ENCODE measurements around the gene P3H2. TPM values are rescaled to one million over a fixed set of nuclear protein-coding genes. Genes with fewer than 3 reads are reported as not detected.

P3H2 gene
- total RNA-seq, 1 experiment from 2014 or later: 20.9 TPM

- CTCF ChIA-PET: no interaction called here
- Histone ChIP-seq H3K79me2 (ENCODE audit: low read depth) (no peaks in the 10 kb centered on the region), H3K9me2 (ENCODE audit: insufficient read depth) (no peaks in the 10 kb centered on the region), H2AFZ (peak overlapping the region; percentile 5; the same call in 1 of the 2 replicates), H3K4me1 (replicated peaks; ENCODE audit: insufficient read depth) (peaks cover 16% of the 10 kb centered on the region), H3K4me2 (peak overlapping the region; percentile 19; the same call in 1 of the 2 replicates), H3K4me3 (no peak overlapping the region), H3K27me3 (ENCODE audit: insufficient read depth, low read depth) (no peaks in the 10 kb centered on the region), H3K27ac (peak overlapping the region; percentile 34), H3K36me3 (ENCODE audit: low read depth) (no peaks in the 10 kb centered on the region), H4K20me1 (ENCODE audit: insufficient read depth) (no peaks in the 10 kb centered on the region), H3K9me3 (ENCODE audit: insufficient read depth, low read depth) (peaks cover 9% of the 10 kb centered on the region; the same call in 1 of the 2 replicates), H3F3A (ENCODE audit: insufficient read depth, low read depth) (peaks cover 13% of the 10 kb centered on the region)
- peak; percentile 70 to 93 for DNase-seq
- POLR2A ChIA-PET (ENCODE audit: unreplicated experiment): interaction anchor here (0.5 to 0.7 kb wide), 5 partner anchors 26 to 1515 kb away, joined by 3 to 7 read pairs (median 3); no protein-coding TSS in a partner anchor
- BruUV-seq (replicated peaks): no TSS peak
- TF ChIP-seq EZH2 (IDR thresholded peaks at IDR 0.05; ENCODE audit: low read depth) (no peak), CTCF (conservative IDR thresholded peaks at IDR 0.05) (no peak)
- intact Hi-C loops (cut with micrococcal nuclease; ENCODE audit: unreplicated experiment): no loop called here
These were observed 117.0 kb downstream of the P3H2 start for GRCh38 chr3:190003681-190004123.

- no peak for DNase-seq
- Histone ChIP-seq H3K9me3 (ENCODE audit: insufficient read depth, low read depth) (peaks cover 9% of the 10 kb centered on the region; the same call in 1 of the 2 replicates), H3F3A (ENCODE audit: insufficient read depth, low read depth) (peaks cover 13% of the 10 kb centered on the region), H3K9me2 (ENCODE audit: insufficient read depth) (no peaks in the 10 kb centered on the region), H3K4me1 (replicated peaks; ENCODE audit: insufficient read depth) (peaks cover 16% of the 10 kb centered on the region), H2AFZ (no peak overlapping the region), H3K4me3 (no peak overlapping the region), H4K20me1 (ENCODE audit: insufficient read depth) (no peaks in the 10 kb centered on the region), H3K27me3 (ENCODE audit: insufficient read depth, low read depth) (no peaks in the 10 kb centered on the region), H3K79me2 (ENCODE audit: low read depth) (no peaks in the 10 kb centered on the region), H3K4me2 (peak overlapping the region; percentile 19; the same call in 1 of the 2 replicates), H3K27ac (peak overlapping the region; percentile 34; the same call in 1 of the 2 replicates), H3K36me3 (ENCODE audit: low read depth) (no peaks in the 10 kb centered on the region)
- ChIA-PET CTCF (interaction anchor here (0.7 kb wide), 1 partner anchor 53 kb away, joined by 8 read pairs; no protein-coding TSS in a partner anchor), POLR2A (ENCODE audit: unreplicated experiment) (interaction anchor here (0.6 kb wide), 1 partner anchor 92 kb away, joined by 3 read pairs; no protein-coding TSS in a partner anchor)
- intact Hi-C loops (cut with micrococcal nuclease; ENCODE audit: unreplicated experiment): no loop called here
- TF ChIP-seq EZH2 (IDR thresholded peaks at IDR 0.05; ENCODE audit: low read depth) (no peak), CTCF (conservative IDR thresholded peaks at IDR 0.05) (no peak)
- BruUV-seq (replicated peaks): no TSS peak
These were observed 117.6 kb downstream of the P3H2 start for GRCh38 chr3:190003068-190003467.

- ChIA-PET POLR2A (ENCODE audit: unreplicated experiment) (no interaction called here), CTCF (no interaction called here)
- Histone ChIP-seq H4K20me1 (ENCODE audit: insufficient read depth) (no peaks in the 10 kb centered on the region), H3K9me2 (ENCODE audit: insufficient read depth) (no peaks in the 10 kb centered on the region), H3K27ac (no peak overlapping the region), H3K36me3 (ENCODE audit: low read depth) (no peaks in the 10 kb centered on the region), H3F3A (ENCODE audit: insufficient read depth, low read depth) (peaks cover 13% of the 10 kb centered on the region), H3K4me1 (replicated peaks; ENCODE audit: insufficient read depth) (peaks cover 16% of the 10 kb centered on the region), H3K4me2 (no peak overlapping the region), H3K4me3 (no peak overlapping the region), H3K27me3 (ENCODE audit: insufficient read depth, low read depth) (no peaks in the 10 kb centered on the region), H3K9me3 (ENCODE audit: insufficient read depth, low read depth) (peaks cover 9% of the 10 kb centered on the region; the same call in 1 of the 2 replicates), H3K79me2 (ENCODE audit: low read depth) (no peaks in the 10 kb centered on the region), H2AFZ (no peak overlapping the region)
- BruUV-seq (replicated peaks): no TSS peak
- no peak for DNase-seq
- TF ChIP-seq EZH2 (IDR thresholded peaks at IDR 0.05; ENCODE audit: low read depth): no peak
- no peak for TF ChIP-seq CTCF (conservative IDR thresholded peaks at IDR 0.05)
- intact Hi-C loops (cut with micrococcal nuclease; ENCODE audit: unreplicated experiment): no loop called here
These were observed 119.3 kb downstream of the P3H2 start for GRCh38 chr3:190001426-190001825.
